ENCODE data around the gene NRXN3.

NRXN3 gene

GRCh38 chr14:78182722-78183121, 12.5 kb downstream of the NRXN3 start:
- no peak for DNase-seq (ENCODE audit: low spot score)
- Histone ChIP-seq H3K4me3 (no peak overlapping the region), H3K27ac (no peak overlapping the region)
- TF ChIP-seq, protein P1, sequence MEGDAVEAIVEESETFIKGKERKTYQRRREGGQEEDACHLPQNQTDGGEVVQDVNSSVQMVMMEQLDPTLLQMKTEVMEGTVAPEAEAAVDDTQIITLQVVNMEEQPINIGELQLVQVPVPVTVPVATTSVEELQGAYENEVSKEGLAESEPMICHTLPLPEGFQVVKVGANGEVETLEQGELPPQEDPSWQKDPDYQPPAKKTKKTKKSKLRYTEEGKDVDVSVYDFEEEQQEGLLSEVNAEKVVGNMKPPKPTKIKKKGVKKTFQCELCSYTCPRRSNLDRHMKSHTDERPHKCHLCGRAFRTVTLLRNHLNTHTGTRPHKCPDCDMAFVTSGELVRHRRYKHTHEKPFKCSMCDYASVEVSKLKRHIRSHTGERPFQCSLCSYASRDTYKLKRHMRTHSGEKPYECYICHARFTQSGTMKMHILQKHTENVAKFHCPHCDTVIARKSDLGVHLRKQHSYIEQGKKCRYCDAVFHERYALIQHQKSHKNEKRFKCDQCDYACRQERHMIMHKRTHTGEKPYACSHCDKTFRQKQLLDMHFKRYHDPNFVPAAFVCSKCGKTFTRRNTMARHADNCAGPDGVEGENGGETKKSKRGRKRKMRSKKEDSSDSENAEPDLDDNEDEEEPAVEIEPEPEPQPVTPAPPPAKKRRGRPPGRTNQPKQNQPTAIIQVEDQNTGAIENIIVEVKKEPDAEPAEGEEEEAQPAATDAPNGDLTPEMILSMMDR (IDR thresholded peaks at IDR 0.05) = no peak

DNA sequence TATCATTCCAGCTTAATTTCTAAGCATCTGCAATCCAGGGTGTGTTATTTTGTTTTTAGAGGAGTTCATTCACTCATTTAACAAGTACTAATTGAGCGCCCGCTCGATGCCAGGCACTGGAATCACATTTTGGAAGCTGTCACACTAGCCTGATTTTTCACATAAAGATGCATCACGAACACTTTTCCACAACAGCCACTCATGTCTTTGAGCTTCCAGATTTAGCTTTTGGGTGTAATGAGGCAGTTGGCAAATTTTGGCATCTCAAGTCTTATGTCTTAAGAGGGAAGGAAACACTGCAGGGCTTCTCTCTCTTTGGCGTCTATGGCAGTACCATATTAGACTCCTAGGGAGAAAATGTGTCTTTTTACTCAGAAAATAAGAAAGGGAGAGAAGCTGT, 14.0 kb downstream of the NRXN3 start:
- Histone ChIP-seq H3K4me3 (no peak overlapping the region), H3K27ac (no peak overlapping the region)
- no peak for DNase-seq (ENCODE audit: low spot score)
- TF ChIP-seq, protein P1 (IDR thresholded peaks at IDR 0.05) = no peak

DNA sequence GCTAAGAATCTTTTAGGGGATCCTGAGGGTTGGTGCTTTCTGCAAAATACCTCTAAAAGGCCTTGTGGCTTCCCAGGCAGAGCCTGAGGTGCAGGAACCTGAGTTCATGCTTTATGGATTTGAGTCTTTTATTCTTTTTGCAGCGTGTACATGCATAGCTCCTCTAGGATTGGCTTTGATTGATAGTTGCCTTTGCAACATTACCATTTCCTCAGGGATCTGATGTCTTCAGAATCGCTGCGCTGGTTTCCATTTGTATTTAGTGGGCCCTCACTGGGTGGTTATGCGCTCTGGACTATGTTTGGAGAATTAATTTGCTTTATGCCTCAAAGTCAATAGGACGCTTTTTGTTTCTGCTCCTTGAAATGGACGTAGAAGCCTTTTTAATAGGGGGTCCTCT, 16.1 kb downstream of the NRXN3 start:
- H3K27ac ChIP-seq = no peak overlapping the region
- no peak overlapping the region for H3K4me3 ChIP-seq
- TF ChIP-seq, protein P1 (IDR thresholded peaks at IDR 0.05) = no peak
- DNase-seq (ENCODE audit: low spot score) = no peak

GRCh38 chr14:78188882-78189281, 18.7 kb downstream of the NRXN3 start:
- DNase-seq (ENCODE audit: low spot score) = no peak
- TF ChIP-seq, protein P1 (IDR thresholded peaks at IDR 0.05) = no peak
- Histone ChIP-seq H3K27ac (no peak overlapping the region), H3K4me3 (no peak overlapping the region)

DNA sequence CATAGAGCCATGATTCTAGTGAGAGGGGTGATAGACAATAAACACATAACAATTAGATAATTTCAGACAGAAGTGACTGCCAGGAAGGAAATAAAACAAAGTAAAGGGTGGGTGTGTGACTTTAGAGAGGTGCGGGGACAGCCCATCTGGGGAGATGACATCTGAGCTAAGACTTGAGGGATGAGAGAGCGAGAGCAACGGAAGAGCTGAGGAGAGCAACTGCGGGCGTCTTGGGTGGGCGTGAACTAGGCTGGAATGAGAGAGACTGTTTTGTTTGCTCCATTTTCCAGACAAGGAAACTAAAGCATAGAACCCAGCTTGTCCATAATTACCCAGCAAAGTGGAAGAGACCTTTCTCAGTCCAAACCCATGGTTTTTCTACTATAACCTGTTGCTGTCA, 25.3 kb downstream of the NRXN3 start:
- H3K27ac ChIP-seq = no peak overlapping the region
- DNase-seq (ENCODE audit: low spot score) = no peak
- TF ChIP-seq, protein P1 (IDR thresholded peaks at IDR 0.05) = no peak
- H3K4me3 ChIP-seq = no peak overlapping the region

- TF ChIP-seq, protein P1 (IDR thresholded peaks at IDR 0.05) = no peak
- Histone ChIP-seq H3K27ac (no peak overlapping the region), H3K4me3 (no peak overlapping the region)
- no peak for DNase-seq (ENCODE audit: low spot score)
These were observed 26.1 kb downstream of the NRXN3 start for GRCh38 chr14:78196323-78196722.

- TF ChIP-seq, protein P1 (IDR thresholded peaks at IDR 0.05) = no peak
- Histone ChIP-seq H3K4me3 (no peak overlapping the region), H3K27ac (no peak overlapping the region)
- no peak for DNase-seq (ENCODE audit: low spot score)
These were observed 26.9 kb downstream of the NRXN3 start for GRCh38 chr14:78197051-78197450.

Data from coronary artery (tissue), 2 donors.